Measurements from ENCODE around the gene TMEM33. TPM values are rescaled to one million over a fixed set of nuclear protein-coding genes. Genes with fewer than 3 reads are reported as not detected.

TMEM33 gene
- total RNA-seq, 1 experiment from 2014 or later: 65.0 TPM

DNA sequence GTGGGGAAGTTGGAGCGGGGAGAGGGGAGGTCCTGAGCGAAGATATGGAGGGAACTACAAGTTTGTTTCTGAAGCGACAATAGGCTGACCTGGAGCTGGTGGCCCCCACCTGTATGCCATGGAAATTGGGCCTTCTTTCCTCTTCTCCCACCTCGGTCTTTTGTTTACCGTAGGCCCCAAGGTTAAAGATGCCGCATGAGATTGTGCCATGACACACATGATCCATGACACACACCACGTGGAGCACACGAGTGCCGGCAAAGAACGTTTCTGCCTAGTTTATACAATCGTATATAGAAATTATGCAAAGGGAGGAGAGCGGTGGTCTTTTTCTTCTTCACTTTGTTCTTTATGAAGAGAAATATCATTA lies 408 bp downstream of the TMEM33 start:
- H3K27ac ChIP-seq: peak overlapping the region; percentile 69
- BruUV-seq (replicated peaks): no TSS peak

DNA sequence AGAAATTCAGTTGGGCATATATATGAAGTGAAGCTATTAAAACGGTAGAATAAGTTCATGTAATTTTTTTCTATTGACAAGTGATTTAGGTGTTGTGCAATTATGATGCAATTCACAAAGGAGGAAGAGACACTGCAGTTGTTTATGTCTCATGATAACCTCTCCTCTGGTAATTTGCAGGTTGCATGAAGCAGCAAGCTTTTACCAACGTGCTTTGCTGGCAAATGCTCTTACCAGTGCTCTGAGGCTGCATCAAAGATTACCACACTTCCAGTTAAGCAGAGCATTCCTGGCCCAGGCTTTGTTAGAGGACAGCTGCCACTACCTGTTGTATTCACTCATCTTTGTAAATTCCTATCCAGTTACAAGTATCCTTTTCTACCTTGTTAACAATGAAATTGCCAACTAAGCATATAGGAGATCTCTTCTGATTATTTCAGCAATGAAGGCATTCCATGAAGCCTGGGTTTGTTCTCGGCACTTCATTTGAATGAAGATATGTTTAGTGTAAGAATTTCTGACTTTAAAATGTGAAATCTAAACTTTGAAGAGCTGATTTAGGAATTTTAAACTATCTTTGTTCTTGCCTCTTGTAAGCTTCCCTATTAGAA lies 3.9 kb downstream of the TMEM33 start:
- CTCF ChIA-PET: no interaction called here
- Histone ChIP-seq H3K79me2 (ENCODE audit: low read depth) (peaks cover 75% of the 10 kb centered on the region), H3K36me3 (ENCODE audit: low read depth) (peaks cover 41% of the 10 kb centered on the region), H3K9me3 (ENCODE audit: insufficient read depth, low read depth) (no peaks in the 10 kb centered on the region), H3K9me2 (ENCODE audit: insufficient read depth) (no peaks in the 10 kb centered on the region), H3K27ac (no peak overlapping the region), H3K4me2 (peak overlapping the region; percentile 15; the same call in 1 of the 2 replicates), H4K20me1 (ENCODE audit: insufficient read depth) (peaks cover 13% of the 10 kb centered on the region), H3K27me3 (ENCODE audit: insufficient read depth, low read depth) (no peaks in the 10 kb centered on the region), H2AFZ (no peak overlapping the region), H3K4me1 (replicated peaks; ENCODE audit: insufficient read depth) (peaks cover 36% of the 10 kb centered on the region), H3K4me3 (no peak overlapping the region), H3F3A (ENCODE audit: insufficient read depth, low read depth) (peaks cover 10% of the 10 kb centered on the region)
- intact Hi-C loops (cut with micrococcal nuclease; ENCODE audit: unreplicated experiment): no loop called here
- TF ChIP-seq, protein P1, sequence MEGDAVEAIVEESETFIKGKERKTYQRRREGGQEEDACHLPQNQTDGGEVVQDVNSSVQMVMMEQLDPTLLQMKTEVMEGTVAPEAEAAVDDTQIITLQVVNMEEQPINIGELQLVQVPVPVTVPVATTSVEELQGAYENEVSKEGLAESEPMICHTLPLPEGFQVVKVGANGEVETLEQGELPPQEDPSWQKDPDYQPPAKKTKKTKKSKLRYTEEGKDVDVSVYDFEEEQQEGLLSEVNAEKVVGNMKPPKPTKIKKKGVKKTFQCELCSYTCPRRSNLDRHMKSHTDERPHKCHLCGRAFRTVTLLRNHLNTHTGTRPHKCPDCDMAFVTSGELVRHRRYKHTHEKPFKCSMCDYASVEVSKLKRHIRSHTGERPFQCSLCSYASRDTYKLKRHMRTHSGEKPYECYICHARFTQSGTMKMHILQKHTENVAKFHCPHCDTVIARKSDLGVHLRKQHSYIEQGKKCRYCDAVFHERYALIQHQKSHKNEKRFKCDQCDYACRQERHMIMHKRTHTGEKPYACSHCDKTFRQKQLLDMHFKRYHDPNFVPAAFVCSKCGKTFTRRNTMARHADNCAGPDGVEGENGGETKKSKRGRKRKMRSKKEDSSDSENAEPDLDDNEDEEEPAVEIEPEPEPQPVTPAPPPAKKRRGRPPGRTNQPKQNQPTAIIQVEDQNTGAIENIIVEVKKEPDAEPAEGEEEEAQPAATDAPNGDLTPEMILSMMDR (conservative IDR thresholded peaks at IDR 0.05): no peak
- TF ChIP-seq EZH2 (IDR thresholded peaks at IDR 0.05; ENCODE audit: low read depth): no peak
- BruUV-seq (replicated peaks): no TSS peak
- POLR2A ChIA-PET (ENCODE audit: unreplicated experiment): interaction anchor here (0.5 kb wide), 1 partner anchor 20 kb away, joined by 3 read pairs; no protein-coding TSS in a partner anchor
- DNase-seq: peak in 1 of 2 experiments; percentile 46

More for the DNA sequence above, 408 bp downstream of the TMEM33 start:
- intact Hi-C loops (cut with micrococcal nuclease; ENCODE audit: unreplicated experiment): loop anchor here (1.0 to 2.0 kb wide), 2 partner anchors 55 to 679 kb away; partner anchors contain the start of genes SLC30A9 and UCHL1
- H3K27me3 ChIP-seq (ENCODE audit: insufficient read depth, low read depth): no peaks in the 10 kb centered on the region
- ChIA-PET POLR2A (ENCODE audit: unreplicated experiment) (interaction anchor here (0.6 kb wide), 1 partner anchor 769 kb away, joined by 3 read pairs; no protein-coding TSS in a partner anchor), CTCF (no interaction called here)
- peaks cover 54% of the 10 kb centered on the region for H3K79me2 ChIP-seq (ENCODE audit: low read depth)
- H3K9me3 ChIP-seq (ENCODE audit: insufficient read depth, low read depth): no peaks in the 10 kb centered on the region
- H3K4me3 ChIP-seq: peak overlapping the region; percentile 98
- peaks cover 42% of the 10 kb centered on the region for H3K4me1 ChIP-seq (replicated peaks; ENCODE audit: insufficient read depth)
- peaks cover 13% of the 10 kb centered on the region for H3F3A ChIP-seq (ENCODE audit: insufficient read depth, low read depth)
- peaks cover 18% of the 10 kb centered on the region for H3K36me3 ChIP-seq (ENCODE audit: low read depth)
- peak overlapping the region; percentile 95 for H2AFZ ChIP-seq
- no peak for DNase-seq
- H3K4me2 ChIP-seq: peak overlapping the region; percentile 93
- peaks cover 13% of the 10 kb centered on the region for H4K20me1 ChIP-seq (ENCODE audit: insufficient read depth)
- H3K9me2 ChIP-seq (ENCODE audit: insufficient read depth): no peaks in the 10 kb centered on the region
- TF ChIP-seq EZH2 (IDR thresholded peaks at IDR 0.05; ENCODE audit: low read depth): no peak
- TF ChIP-seq, protein P1 (conservative IDR thresholded peaks at IDR 0.05): no peak

DNA sequence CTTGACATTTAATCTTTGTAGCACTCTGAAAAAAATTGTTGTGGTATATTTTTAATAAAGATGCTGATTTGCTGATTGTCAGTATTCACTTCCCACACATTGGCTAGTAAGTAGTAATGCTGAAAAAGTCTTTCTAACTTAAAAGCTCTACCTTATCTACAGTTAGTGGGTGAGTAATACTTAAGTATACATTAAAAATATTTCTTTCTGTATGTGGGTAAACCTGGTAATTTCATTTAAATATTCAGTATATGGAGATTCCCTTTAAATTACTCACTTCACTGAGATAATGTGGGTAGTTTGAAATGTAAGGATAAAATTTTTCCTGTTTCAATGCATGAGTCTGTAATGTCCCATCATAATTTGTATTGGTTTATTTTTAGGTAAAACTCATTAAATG lies 5.6 kb downstream of the TMEM33 start:
- intact Hi-C loops (cut with micrococcal nuclease; ENCODE audit: unreplicated experiment): no loop called here
- TF ChIP-seq, protein P1 (conservative IDR thresholded peaks at IDR 0.05): no peak
- no peak for TF ChIP-seq EZH2 (IDR thresholded peaks at IDR 0.05; ENCODE audit: low read depth)

More for the DNA sequence above, 5.6 kb downstream of the TMEM33 start:
- Histone ChIP-seq H3F3A (ENCODE audit: insufficient read depth, low read depth) (no peaks in the 10 kb centered on the region), H4K20me1 (ENCODE audit: insufficient read depth) (peaks cover 13% of the 10 kb centered on the region), H2AFZ (no peak overlapping the region), H3K4me2 (no peak overlapping the region), H3K4me1 (replicated peaks; ENCODE audit: insufficient read depth) (peaks cover 36% of the 10 kb centered on the region), H3K27me3 (ENCODE audit: insufficient read depth, low read depth) (no peaks in the 10 kb centered on the region), H3K4me3 (no peak overlapping the region), H3K36me3 (ENCODE audit: low read depth) (peaks cover 43% of the 10 kb centered on the region), H3K9me2 (ENCODE audit: insufficient read depth) (no peaks in the 10 kb centered on the region), H3K27ac (no peak overlapping the region), H3K9me3 (ENCODE audit: insufficient read depth, low read depth) (no peaks in the 10 kb centered on the region), H3K79me2 (ENCODE audit: low read depth) (peaks cover 67% of the 10 kb centered on the region)
- POLR2A ChIA-PET (ENCODE audit: unreplicated experiment): no interaction called here
- DNase-seq: no peak
- no TSS peak for BruUV-seq (replicated peaks)
- CTCF ChIA-PET: no interaction called here

All from PC-9 (cell line).